Stromal cell of bone marrow (primary cell): ENCODE data around the gene TMEM178B.

Experiments used
- DNase-seq: peaks from one replicate; pipeline ENCODE4 v3.0.0-alpha.2; 2012; ENCODE audit warnings: low read depth

TMEM178B gene

DNA sequence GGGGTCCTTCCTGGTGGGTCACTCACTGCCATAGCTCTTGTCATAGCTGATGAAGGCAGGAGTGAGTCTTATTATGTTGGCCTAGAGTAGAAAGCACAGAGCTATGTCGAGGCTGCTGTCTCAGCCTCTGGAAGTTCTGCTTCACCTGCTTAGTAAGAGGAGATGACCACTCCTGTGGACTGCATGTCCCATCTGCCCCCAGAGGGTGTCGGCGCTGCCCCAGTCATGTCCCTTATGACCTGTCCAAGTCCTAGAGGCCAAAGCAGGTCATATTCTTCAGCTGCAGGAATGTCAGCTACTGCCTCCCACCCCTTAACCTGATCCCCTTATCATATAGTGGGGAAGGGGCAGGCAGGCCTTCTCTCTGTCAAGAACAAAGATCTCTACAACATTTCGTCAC, 405.0 kb downstream of the TMEM178B start:
- DNase-seq = no peak

DNA sequence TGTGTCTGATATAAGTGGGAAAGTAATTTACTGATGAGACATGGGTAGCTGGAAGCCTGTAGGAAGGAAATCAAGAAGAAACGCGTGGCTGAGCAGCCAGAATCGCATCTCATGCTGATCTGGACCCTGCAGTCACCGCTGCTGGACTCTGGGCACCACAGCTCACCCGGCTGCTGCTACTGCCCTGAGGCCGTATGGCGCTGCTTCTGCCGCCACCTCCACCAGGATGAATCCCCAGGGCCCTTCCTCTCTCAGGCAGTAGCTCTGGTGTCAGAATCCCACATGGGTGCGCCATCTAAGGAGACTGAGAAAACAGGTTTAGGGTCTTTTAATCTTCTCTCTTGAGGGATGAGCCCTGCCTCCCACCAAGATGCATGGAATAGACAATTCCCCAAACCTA, 407.1 kb downstream of the TMEM178B start:
- DNase-seq = no peak

DNA sequence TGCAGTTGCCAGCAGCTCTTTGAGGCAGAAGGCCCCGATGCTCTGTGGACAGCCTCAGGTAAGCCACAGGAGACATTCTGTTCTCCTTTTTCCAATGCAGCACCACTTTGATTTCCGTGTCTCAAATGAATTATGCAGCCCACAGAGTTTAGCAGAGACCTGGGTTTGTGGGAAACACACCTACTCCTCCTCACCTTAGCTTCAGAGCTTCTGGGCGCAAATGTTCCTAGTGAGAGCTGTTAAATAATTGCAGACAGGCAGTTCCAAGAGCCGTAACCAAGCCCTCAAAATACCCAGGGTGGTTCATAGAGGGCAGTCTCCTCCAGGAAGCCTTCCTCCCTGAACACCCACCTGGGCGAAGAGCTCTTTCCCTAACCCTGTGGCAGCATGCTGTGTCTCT, 408.1 kb downstream of the TMEM178B start:
- DNase-seq = no peak

DNA sequence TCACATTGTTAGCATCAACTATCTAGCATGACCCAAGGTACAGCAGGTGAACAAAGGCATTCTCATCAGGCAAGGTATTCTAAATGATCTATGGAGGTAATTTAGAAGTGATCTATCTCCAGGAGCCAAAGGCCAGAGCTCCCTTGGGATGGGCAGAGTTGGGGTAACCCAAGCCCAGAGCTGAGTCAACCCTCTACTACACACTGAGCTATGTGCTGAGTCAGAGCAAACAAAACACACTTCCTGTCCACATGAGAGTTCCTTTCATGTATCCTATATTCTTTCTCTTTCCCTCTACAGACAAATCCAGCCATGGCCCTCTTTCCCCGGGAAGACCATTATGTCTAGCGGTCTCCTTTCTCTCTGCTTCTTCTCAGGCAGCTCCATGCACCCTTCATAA, 409.2 kb downstream of the TMEM178B start:
- no peak for DNase-seq

- no peak for DNase-seq
These were observed 411.0 kb downstream of the TMEM178B start for GRCh38 chr7:141484907-141485306.

- no peak for DNase-seq
These were observed 413.1 kb downstream of the TMEM178B start for GRCh38 chr7:141486959-141487358.

DNA sequence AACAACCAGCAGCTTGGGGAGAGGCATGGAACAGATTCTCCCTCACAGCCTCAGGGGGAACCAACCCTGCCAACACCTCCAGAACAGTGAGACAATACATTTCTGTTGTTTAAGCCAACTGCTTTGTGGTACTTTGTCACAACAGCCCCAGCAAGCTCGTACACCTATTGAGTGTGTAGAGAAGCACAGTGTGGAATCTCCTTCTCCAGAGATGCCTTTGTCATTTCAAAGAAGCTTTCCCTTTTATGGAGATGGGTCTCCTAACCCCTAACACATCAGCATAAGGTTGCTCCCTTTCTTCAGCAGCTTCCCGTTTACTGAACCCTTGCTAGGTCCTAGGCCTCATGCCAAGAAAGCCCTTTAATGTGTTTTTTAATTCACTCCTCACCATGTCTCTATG, 416.6 kb downstream of the TMEM178B start:
- DNase-seq = no peak

DNA sequence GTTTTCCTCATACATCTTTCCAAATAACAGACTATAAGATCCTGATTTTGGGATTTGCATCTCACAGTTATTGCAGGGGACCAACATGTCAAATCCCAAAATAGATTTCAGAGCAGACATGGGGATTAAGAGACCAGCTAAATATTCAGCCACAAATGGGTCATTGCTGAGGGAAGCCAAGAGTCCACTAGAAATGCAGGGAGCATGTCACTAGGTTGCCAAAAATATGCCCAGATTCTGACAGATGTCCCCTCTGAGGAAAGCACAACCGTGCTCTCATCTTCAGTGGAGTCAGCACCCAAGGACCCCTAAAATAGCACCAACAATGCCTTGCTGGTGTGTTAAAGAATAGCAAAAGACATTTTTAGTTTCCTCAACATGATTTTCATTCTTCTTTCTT, 421.2 kb downstream of the TMEM178B start:
- no peak for DNase-seq

- DNase-seq = no peak
These were observed 423.5 kb downstream of the TMEM178B start for GRCh38 chr7:141497391-141497790.

GRCh38 chr7:141500608-141501007, 426.7 kb downstream of the TMEM178B start:
- DNase-seq = no peak

DNA sequence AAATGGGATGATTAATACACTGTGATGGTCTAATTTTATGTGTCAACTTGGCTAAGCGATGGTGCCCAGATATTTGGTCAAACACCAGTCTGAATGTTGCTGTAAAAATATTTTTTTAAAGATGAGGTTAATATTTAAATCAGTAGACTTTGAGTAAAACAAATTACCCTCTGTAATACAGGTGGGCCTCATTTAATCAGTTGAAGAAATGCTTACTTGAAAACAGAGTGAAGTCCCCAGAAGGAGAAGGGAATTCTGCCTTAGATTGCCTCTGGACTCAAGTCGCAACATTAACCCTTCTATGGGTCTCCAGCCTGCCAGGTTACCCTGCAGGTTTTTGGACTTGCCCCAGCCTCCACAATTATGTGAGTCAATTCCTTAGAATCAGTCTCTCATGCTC, 427.6 kb downstream of the TMEM178B start:
- DNase-seq = no peak

GRCh38 chr7:141511316-141511675, 437.4 kb downstream of the TMEM178B start:
- DNase-seq = no peak

DNA sequence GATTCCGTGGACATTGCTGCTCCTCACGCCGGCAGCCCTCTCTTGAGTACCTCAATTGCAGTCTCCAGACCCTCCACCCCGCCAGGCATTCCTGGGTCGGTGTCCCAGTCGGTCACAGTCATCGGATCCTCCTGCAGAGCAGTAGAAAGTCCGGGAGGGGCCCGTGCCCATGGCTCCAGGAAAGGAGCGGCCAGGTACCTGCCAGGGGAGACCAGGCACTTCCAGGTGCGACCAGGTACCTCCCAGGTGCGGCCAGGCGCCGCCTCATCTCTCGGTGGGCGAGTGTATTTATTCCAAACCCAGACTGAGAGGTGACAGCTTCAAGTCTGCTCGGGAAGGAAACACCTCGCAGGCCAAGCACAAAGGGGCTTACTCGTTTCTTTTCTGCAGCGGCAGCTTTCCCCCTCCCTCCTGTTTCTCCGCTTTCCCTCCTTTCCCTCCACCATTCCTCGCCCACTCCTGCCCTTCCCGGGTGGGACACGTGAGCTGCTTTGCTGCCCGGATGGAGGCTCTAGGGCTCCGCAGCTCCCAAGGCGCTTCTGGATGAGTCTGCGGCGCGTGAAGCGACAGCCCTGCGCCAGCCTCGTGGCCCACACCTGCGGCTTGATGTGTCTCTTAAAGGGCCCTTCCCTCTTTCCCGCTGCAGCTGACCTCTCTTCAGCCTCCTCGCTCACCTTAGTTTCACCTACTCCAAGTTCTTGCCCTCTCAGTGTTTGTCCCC, 438.0 kb downstream of the TMEM178B start:
- DNase-seq = no peak

DNA sequence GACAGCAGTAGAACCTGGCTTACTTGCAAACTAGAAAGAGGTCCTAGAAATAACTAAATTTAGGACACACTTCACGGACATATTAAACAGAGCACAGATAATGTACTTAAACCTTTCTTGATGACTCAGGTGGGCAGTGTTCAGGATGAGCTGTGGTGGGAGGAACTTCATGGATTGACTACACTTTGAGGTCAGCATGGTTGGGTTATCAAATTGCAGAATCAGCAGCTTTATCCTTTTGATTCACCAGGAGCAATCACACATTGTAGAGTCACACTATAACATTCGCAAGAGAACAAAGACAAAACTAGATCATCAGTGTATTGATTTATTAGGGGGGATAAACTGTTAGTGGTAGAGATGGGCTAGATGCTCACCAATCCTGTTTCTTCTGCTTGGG, 438.7 kb downstream of the TMEM178B start:
- DNase-seq = no peak

GRCh38 chr7:141513720-141514119, 439.9 kb downstream of the TMEM178B start:
- no peak for DNase-seq

DNA sequence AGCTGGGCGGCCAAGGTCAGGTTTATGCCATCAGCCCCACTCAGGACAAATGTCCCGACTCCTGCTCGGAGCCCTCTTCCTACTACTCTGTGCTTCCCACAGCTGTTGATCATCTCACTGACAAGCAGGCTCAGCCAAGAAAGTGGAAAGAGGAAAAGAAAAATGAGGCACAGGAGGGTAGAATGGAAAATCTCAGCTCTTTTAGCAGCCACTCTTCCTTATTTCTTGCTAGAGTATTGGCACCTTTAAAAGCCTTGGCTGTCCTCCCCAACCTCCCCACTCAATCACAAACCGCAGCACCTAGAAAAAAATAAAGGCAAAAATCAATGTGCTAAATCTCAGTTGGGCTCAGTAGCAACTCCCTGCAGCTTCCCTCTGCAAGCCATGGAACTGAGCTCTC, 442.1 kb downstream of the TMEM178B start:
- no peak for DNase-seq

DNA sequence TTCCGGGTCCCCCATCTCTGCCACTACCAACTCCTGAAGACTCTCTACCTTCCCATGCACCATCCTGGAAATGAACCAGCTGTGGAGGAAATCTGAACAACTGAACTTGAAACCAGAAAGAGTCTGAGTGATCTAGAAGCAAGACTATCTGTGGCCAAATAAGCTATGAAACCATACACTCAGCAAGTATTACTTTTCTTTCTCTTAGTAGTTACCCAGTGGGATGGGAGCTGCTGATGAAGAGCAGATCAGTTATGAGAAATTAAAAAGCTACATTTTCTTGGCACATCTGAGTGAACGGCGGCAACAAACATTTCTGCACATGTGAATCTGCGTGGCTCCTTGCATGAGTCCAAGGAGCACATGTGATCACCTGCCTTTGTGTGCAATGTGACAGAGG, 445.8 kb downstream of the TMEM178B start:
- no peak for DNase-seq

- no peak for DNase-seq
These were observed 448.9 kb downstream of the TMEM178B start for GRCh38 chr7:141522657-141523342.

- no peak for DNase-seq
These were observed 452.2 kb downstream of the TMEM178B start for GRCh38 chr7:141525973-141526514.

GRCh38 chr7:141527076-141527475, 453.2 kb downstream of the TMEM178B start:
- no peak for DNase-seq

DNA sequence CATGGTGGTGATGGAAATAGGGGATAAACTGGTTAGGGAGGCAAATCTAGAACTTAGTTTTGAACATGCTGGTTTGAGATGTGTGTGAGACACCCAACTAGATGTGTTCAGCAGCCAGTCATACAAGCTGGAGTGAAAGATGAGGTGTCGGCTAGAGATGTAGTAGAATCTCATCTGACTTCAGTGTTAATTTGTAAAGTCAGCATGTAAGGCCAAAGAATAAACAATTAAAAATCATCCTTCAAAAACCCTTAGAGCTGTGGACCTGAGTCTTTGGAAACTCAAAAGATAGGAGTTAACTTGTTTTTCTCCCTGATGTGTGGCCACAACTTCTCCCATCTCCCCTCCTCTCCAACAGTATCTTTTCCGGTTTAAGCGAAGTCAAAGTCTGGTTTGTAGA, 454.5 kb downstream of the TMEM178B start:
- DNase-seq = no peak
